Measurements from ENCODE around the gene MAML2.

GRCh38 chr11:96145163-96145585 lies 197.8 kb downstream of the MAML2 start:
- TF ChIP-seq CTCF (IDR thresholded peaks at IDR 0.05), result no peak
- TF ChIP-seq, protein P1, sequence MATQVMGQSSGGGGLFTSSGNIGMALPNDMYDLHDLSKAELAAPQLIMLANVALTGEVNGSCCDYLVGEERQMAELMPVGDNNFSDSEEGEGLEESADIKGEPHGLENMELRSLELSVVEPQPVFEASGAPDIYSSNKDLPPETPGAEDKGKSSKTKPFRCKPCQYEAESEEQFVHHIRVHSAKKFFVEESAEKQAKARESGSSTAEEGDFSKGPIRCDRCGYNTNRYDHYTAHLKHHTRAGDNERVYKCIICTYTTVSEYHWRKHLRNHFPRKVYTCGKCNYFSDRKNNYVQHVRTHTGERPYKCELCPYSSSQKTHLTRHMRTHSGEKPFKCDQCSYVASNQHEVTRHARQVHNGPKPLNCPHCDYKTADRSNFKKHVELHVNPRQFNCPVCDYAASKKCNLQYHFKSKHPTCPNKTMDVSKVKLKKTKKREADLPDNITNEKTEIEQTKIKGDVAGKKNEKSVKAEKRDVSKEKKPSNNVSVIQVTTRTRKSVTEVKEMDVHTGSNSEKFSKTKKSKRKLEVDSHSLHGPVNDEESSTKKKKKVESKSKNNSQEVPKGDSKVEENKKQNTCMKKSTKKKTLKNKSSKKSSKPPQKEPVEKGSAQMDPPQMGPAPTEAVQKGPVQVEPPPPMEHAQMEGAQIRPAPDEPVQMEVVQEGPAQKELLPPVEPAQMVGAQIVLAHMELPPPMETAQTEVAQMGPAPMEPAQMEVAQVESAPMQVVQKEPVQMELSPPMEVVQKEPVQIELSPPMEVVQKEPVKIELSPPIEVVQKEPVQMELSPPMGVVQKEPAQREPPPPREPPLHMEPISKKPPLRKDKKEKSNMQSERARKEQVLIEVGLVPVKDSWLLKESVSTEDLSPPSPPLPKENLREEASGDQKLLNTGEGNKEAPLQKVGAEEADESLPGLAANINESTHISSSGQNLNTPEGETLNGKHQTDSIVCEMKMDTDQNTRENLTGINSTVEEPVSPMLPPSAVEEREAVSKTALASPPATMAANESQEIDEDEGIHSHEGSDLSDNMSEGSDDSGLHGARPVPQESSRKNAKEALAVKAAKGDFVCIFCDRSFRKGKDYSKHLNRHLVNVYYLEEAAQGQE (IDR thresholded peaks at IDR 0.05; ENCODE audit: insufficient read depth in 1 of 2, low read depth in 2 of 2, low read length in 1 of 2), result no peak

Data from Panc1 (cell line).